Fibroblast of the aortic adventitia (primary cell): ENCODE results near the gene TANC1. TPM values are rescaled to one million over a fixed set of nuclear protein-coding genes. Genes with fewer than 3 reads are reported as not detected.

Experiments
- DNase-seq: peaks from one replicate; pipeline ENCODE4 v3.0.0-alpha.2; 2010; ENCODE audit warnings: low read depth
- H3K4me3 ChIP-seq: 2 replicates; pipeline ENCODE4 v1.5.1; 2011; ENCODE audit warnings: low read depth, mild to moderate bottlenecking, control low read depth, low read length, moderate library complexity
- total RNA-seq: library from RNA; depleted of rRNA; stranded (reverse); fragments of >200 nt; gene quantifications from 2 replicates; pipeline ENCODE4 v1.2.3, GENCODE V29; 2012; ENCODE audit warnings: low replicate concordance
- TF ChIP-seq, protein P1 (sequence below): IDR thresholded peaks from 2 replicates; pipeline ENCODE4 v1.5.1; 2011; ENCODE audit warnings: mild to moderate bottlenecking, low read length, control low read depth, inconsistent platforms; ENCODE audit not compliant: insufficient read depth

Gene TANC1
- total RNA-seq, 1 donor: 11.9 TPM

DNA sequence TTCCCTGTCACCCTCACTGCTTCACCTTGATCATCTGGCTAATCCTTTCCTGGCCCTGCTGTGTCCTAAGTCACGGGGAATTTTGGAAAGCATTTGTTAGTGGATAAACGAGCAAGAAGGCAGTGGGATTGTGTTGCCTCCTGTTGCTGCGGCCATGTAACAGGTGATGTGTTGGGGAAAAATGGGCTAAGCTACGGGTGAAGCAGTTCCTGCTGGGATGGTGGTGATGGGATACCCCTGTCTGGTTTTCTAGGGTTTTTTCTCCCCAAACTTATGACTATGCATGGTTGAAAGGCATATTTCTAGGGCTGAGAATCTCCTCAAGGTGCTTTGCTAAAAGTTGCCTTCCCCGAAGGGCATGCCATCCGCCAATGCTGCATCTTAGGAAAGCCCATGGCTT, 249.9 kb downstream of the TANC1 start:
- no peak for DNase-seq
- TF ChIP-seq, protein P1, sequence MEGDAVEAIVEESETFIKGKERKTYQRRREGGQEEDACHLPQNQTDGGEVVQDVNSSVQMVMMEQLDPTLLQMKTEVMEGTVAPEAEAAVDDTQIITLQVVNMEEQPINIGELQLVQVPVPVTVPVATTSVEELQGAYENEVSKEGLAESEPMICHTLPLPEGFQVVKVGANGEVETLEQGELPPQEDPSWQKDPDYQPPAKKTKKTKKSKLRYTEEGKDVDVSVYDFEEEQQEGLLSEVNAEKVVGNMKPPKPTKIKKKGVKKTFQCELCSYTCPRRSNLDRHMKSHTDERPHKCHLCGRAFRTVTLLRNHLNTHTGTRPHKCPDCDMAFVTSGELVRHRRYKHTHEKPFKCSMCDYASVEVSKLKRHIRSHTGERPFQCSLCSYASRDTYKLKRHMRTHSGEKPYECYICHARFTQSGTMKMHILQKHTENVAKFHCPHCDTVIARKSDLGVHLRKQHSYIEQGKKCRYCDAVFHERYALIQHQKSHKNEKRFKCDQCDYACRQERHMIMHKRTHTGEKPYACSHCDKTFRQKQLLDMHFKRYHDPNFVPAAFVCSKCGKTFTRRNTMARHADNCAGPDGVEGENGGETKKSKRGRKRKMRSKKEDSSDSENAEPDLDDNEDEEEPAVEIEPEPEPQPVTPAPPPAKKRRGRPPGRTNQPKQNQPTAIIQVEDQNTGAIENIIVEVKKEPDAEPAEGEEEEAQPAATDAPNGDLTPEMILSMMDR: no peak
- H3K4me3 ChIP-seq: no peak overlapping the region

DNA sequence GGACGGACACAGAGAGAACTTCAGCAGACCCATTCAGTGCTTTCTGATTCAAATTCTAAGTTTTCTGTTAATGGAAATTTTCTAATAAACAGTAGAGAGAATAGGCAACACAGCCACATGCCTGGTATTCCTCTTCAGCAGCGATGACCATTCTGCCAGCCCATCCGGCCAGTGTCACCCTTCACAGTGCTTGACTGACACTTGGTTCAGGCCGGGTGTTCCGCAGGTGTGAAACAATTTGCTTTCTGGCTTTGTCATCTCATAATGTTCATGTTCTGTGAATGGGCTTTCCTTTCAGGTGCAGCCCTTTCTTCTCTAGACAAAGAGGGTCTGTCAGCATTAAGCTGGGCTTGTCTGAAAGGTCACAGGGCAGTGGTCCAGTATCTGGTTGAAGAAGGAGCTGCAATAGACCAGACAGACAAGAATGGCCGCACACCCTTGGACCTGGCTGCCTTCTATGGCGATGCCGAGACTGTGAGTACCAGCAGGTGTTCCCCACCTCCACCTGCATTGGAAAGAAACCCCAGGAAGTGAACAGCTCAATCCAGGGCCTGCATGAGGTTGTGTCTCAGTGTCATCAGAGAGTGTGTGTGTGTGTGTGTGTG, 251.1 kb downstream of the TANC1 start:
- TF ChIP-seq, protein P1: no peak
- H3K4me3 ChIP-seq: no peak overlapping the region
- DNase-seq: no peak

DNA sequence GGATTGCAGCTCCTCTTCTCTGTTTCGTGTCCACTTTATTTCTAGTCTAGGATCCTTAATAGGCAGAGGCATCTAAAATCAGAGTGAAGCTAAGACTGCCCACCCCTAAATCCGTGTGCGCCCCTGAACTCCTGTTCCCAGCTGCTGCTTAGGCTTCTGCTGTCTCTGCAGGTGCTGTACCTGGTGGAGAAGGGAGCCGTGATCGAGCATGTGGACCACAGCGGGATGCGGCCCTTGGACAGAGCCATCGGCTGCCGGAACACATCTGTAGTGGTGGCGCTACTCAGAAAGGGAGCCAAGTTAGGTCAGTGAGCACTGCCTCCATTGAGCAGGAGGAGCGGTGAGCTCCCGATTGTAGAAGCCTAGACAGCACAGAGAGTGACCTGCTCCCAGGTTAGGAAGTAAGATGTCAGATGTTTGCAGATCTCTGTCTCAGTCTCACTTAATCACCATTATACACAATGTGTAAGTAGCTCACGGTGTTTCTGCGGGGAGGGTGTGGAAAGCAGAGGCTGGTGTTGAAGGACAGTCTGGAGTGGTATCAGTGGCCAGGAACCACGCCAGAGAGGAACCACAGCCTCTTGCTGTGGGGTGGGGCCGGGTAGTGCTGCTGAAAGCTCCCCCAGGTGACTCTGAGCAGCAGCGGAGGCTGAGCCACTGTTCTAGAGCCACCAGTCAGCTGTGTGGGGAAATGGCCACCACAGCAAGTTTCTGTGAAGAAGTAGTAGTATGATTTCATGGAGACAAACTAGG, 255.8 kb downstream of the TANC1 start:
- TF ChIP-seq, protein P1: no peak
- DNase-seq: no peak
- H3K4me3 ChIP-seq: no peak overlapping the region

DNA sequence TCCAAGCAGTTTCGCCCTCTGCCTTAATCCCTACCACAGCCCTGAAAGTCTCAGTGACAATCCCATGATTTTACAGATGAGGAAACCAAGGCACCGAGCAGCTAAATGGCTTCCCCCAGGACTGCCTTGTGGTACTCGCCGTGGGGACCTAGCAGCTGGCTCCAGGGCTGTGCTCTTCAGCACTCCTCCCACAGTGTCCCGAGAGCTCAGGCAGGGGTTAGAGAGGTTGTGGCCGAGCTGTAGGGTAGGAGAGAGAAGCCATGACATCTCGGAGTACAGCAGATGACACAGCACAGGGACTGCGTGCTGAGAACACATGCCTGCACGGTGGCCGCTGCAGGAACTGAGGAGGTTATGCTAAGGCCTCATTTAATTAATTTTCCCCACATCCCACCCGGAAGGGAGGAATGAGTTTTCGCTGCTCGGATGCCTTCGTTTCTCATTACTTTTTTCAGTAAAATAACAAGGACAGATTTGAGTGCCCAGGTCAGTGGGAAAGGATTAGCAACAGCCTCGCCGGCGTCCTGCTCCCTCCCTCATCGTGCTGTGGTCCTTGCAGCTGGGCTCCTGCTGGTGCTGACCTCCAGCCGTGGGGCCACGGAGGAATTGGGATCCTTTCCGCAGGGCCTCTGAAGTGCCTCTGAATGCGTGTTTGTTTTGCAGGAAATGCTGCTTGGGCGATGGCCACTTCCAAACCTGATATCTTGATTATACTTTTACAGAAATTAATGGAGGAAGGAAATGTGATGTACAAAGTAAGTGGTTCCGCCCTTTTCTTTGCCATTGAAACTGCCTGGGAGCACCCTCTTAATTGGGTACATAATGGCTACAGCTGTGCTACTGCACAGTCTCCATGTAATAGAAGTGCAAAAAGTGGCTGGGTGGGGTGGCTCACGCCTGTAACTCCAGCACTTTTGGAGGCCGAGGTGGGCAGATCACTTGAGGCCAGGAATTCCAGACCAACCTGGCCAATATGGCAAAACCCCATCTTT, 256.9 kb downstream of the TANC1 start:
- no peak for DNase-seq
- no peak overlapping the region for H3K4me3 ChIP-seq
- TF ChIP-seq, protein P1: no peak

DNA sequence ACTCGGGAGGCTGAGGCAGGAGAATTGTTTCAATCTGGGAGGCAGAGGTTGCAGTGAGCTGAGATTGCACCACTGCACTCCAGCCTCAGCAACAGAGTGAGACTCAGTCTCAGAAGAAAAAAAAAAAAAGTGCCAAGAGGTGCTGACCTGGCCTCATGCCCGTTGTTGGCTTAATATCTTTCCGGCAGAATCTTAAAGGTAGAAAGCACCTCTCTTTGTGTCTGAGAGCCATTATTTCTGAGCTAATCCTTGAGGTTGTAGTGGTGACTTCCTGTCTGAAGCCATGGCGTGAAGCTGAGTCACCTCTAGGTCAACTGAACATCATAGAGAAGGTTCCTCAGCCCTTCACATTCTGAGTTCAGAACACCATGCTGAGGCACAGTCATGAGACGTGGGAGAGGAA, 257.6 kb downstream of the TANC1 start:
- DNase-seq: no peak
- no peak overlapping the region for H3K4me3 ChIP-seq
- TF ChIP-seq, protein P1: no peak

DNA sequence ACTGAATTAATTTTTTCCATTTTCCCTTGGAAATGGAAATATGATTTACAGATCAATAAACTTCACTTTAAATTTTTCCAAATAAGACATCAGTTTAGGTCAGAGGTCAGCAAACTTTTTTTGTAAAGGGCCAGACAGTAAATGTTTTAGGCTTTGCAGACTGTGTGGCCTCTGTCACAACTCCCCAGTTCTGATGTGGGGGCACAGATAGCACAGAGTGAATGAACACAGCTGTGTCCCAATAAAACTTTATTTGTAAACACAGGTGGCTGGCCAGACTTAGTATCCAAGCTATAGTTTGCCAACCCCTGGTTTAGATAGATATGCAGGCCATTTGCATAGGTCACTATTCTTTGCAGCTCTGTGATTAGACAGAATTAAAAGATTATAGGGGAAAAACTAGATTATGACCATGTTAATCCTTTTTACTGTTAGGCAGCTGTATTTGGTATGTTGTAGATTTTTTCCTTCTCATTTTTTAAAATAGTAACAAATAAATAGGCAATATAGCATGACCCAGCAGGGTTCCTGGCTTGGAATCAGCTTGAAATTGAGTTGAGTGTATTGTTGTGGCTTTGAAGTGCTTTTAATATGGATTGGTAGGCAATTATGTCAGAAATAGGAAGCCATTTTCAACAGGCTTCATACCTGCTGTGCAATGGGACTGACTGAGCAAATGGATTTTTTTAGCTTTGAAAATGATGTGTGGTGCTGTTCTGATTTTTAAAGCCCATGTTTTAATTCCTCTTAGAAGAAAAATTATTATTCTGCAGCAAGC, 258.4 kb downstream of the TANC1 start:
- TF ChIP-seq, protein P1: no peak
- no peak for DNase-seq
- H3K4me3 ChIP-seq: no peak overlapping the region
